ENCODE measurements around the gene SSTR4.

The SSTR4 gene

GRCh38 chr20:23000232-23000947 lies 34.7 kb upstream of the SSTR4 start:
- TF ChIP-seq CTCF (IDR thresholded peaks at IDR 0.05; ENCODE audit: extremely low read depth, missing control alignments), result no peak
- no peak for DNase-seq (ENCODE audit: low spot score)

- no peak for DNase-seq (ENCODE audit: low spot score)
- TF ChIP-seq CTCF (IDR thresholded peaks at IDR 0.05; ENCODE audit: extremely low read depth, missing control alignments), result no peak
Observed at GRCh38 chr20:23002276-23002675, 32.8 kb upstream of the SSTR4 start.

GRCh38 chr20:23003077-23003635 lies 32.0 kb upstream of the SSTR4 start:
- no peak for TF ChIP-seq CTCF (IDR thresholded peaks at IDR 0.05; ENCODE audit: extremely low read depth, missing control alignments)
- no peak for DNase-seq (ENCODE audit: low spot score)

GRCh38 chr20:23003881-23004460 lies 31.1 kb upstream of the SSTR4 start:
- no peak for TF ChIP-seq CTCF (IDR thresholded peaks at IDR 0.05; ENCODE audit: extremely low read depth, missing control alignments)
- no peak for DNase-seq (ENCODE audit: low spot score)

GRCh38 chr20:23005776-23006175 lies 29.3 kb upstream of the SSTR4 start:
- no peak for DNase-seq (ENCODE audit: low spot score)
- TF ChIP-seq CTCF (IDR thresholded peaks at IDR 0.05; ENCODE audit: extremely low read depth, missing control alignments), result no peak

GRCh38 chr20:23007462-23007861 lies 27.6 kb upstream of the SSTR4 start:
- no peak for DNase-seq (ENCODE audit: low spot score)
- no peak for TF ChIP-seq CTCF (IDR thresholded peaks at IDR 0.05; ENCODE audit: extremely low read depth, missing control alignments)

- no peak for TF ChIP-seq CTCF (IDR thresholded peaks at IDR 0.05; ENCODE audit: extremely low read depth, missing control alignments)
- DNase-seq (ENCODE audit: low spot score), result no peak
Observed at GRCh38 chr20:23007886-23008655, 27.0 kb upstream of the SSTR4 start.
